HepG2 (cell line): ENCODE results near the gene GGA1. TPM values are rescaled to one million over a fixed set of nuclear protein-coding genes. Genes with fewer than 3 reads are reported as not detected.

Source experiments
- ATAC-seq: fragments of 200-7000 bp; cut with Tn5 transposase; 3 replicates; pipeline ENCODE4 v1.9.1; 2020; ENCODE audit warnings: mild to moderate bottlenecking, moderate library complexity
- BruUV-seq: library from RNA; stranded (reverse); fragments of 400-500 nt; replicated peaks from 2 replicates; lab custom pipeline; 2021; lab: Mats Ljungman, UMichigan
- CTCF ChIA-PET: fragments of 300-600 bp; formaldehyde crosslinking; extraction: SDS; loops from one replicate; lab custom pipeline; 2021; ENCODE audit warnings: low total read pairs, inconsistent platforms, low intra/inter-chr PET ratio; lab: Yijun Ruan, JAX
- POLR2A ChIA-PET: fragments of 350-600 bp; sonication (Branson Sonifier 250); formaldehyde crosslinking; loops from one replicate; lab custom pipeline; 2020; ENCODE audit warnings: antibody characterized with exemption, inconsistent platforms; lab: Yijun Ruan, JAX
- DNase-seq: peaks from one replicate; pipeline ENCODE4 v3.0.0-alpha.2; 2015; ENCODE audit warnings: low spot score
- FAIRE-seq: peaks from 3 replicates; lab custom pipeline; 2011; peaks lifted over from hg19 to GRCh38; lab: Jason Lieb, UNC
- H2AFZ ChIP-seq: one replicate; pipeline ENCODE4 v1.6.1; 2011; ENCODE audit warnings: low read length, inconsistent platforms
- H3K27ac ChIP-seq: fragments of 300-600 bp; 3 replicates; pipeline ENCODE4 v1.8.0; 2011; ENCODE audit warnings: mixed run types, mild to moderate bottlenecking, mixed read lengths, low read length, inconsistent platforms; ENCODE audit not compliant: insufficient read depth; ENCODE audit errors: extremely low read length
- H3K27me3 ChIP-seq, 2 experiments: fragments of 200-600 bp in 1 of 2; 2 replicates in 1 of 2; 3 replicates in 1 of 2; pipeline versions ENCODE4 v1.6.0 to v1.8.0; 2011; ENCODE audit warnings: low read length in 2 of 2, mild to moderate bottlenecking in 2 of 2, moderate library complexity in 2 of 2, inconsistent platforms in 1 of 2; ENCODE audit not compliant: insufficient read depth in 2 of 2, control insufficient read depth in 1 of 2
- H3K36me3 ChIP-seq, 2 experiments: fragments of 200-600 bp in 1 of 2; replicated peaks in 1 of 2; 2 replicates in 1 of 2; 3 replicates in 1 of 2; pipeline versions ENCODE4 v1.5.1 to v1.8.0; 2011; ENCODE audit warnings: low read length in 2 of 2, inconsistent platforms in 1 of 2; ENCODE audit not compliant: insufficient read depth in 2 of 2, control insufficient read depth in 1 of 2
- H3K4me1 ChIP-seq: 2 replicates; pipeline ENCODE4 v1.5.1; 2012; ENCODE audit warnings: low read length, inconsistent platforms; ENCODE audit not compliant: insufficient read depth
- H3K4me2 ChIP-seq: 2 replicates; pipeline ENCODE4 v1.6.0; 2011; ENCODE audit warnings: low read depth, low read length, inconsistent platforms
- H3K4me3 ChIP-seq, 3 experiments: fragments of 200-600 bp in 1 of 3; sonication (generic), shearing (Covaris generic) in 1 of 3; replicated peaks in 1 of 3; 2 replicates each; pipeline ENCODE4 v1.5.1; 2011 to 2016; ENCODE audit warnings: low read length in 3 of 3, inconsistent platforms in 2 of 3, low read depth in 2 of 3, mild to moderate bottlenecking in 2 of 3, control low read depth in 1 of 3, mixed read lengths in 1 of 3; ENCODE audit not compliant: insufficient read depth in 1 of 3
- H3K79me2 ChIP-seq: one replicate; pipeline ENCODE4 v1.6.1; 2011; ENCODE audit warnings: low read length, inconsistent platforms; ENCODE audit not compliant: insufficient read depth
- H3K9ac ChIP-seq: 2 replicates; pipeline ENCODE4 v1.6.0; 2011; ENCODE audit warnings: mild to moderate bottlenecking, low read depth, low read length, inconsistent platforms; ENCODE audit not compliant: insufficient read depth
- H3K9me3 ChIP-seq: 2 replicates; pipeline ENCODE4 v1.5.1; 2012; ENCODE audit warnings: mild to moderate bottlenecking, low read length
- H4K20me1 ChIP-seq: 2 replicates; pipeline ENCODE4 v1.6.0; 2011; ENCODE audit warnings: inconsistent platforms, mild to moderate bottlenecking, low read length, moderate library complexity; ENCODE audit not compliant: insufficient read depth
- FLYWCH1 ChIP-seq: sonication (generic); formaldehyde crosslinking; IDR thresholded peaks from 2 replicates; pipeline ENCODE4 v1.8.1; 2023; ENCODE audit warnings: mild to moderate bottlenecking, missing genetic modification reagents
- POLR2G ChIP-seq: fragments of 200-400 bp; formaldehyde crosslinking; IDR thresholded peaks from 2 replicates; pipeline ENCODE4 v1.6.1; 2018; ENCODE audit warnings: mild to moderate bottlenecking, low read depth, low read length, moderate library complexity
- ZNF17 ChIP-seq: sonication (generic); formaldehyde crosslinking; IDR thresholded peaks from 2 replicates; pipeline ENCODE4 v1.5.0; 2020; ENCODE audit warnings: mild to moderate bottlenecking, missing genetic modification reagents
- WGBS: methylation state at CpG from one replicate; pipeline ENCODE4 v1.1.6; 2017; ENCODE audit warnings: low lambda C conversion rate; 5-methylcytosine and 5-hydroxymethylcytosine counted together
- in situ Hi-C: cut with HindIII; loops from 2 replicates; pipeline ENCODE4 v1.10.0; 2017; ENCODE audit warnings: low pct_unique_long_range_greater_than_20kb; ENCODE audit not compliant: extremely low pct_ligation_motif_present
- intact Hi-C: fragments of 100-400 bp; cut with micrococcal nuclease; formaldehyde crosslinking; loops from one replicate; pipeline ENCODE4 v1.10.0; 2022; ENCODE audit not compliant: unreplicated experiment
- polyA plus RNA-seq, 8 experiments: library from polyadenylated mRNA; depleted of rRNA in 3 of 8; stranded (reverse) in 7 of 8; unstranded in 1 of 8; fragments of >200 nt; fragmentation: Illumina TruSeq in 4 of 8; extraction: Trizol in 4 of 8; gene quantifications; 2 replicates each; pipeline versions ENCODE4 v1.2.1 to v1.2.3, GENCODE V29; 2011 to 2016; ENCODE audit warnings: low read depth in 4 of 8, missing spikeins in 1 of 8, mixed read lengths in 1 of 8; ENCODE audit not compliant: insufficient read depth in 1 of 8
- total RNA-seq, 5 experiments: library from RNA; depleted of rRNA; stranded (reverse); fragments of >200 nt; fragmentation: Illumina TruSeq; extraction: Trizol; gene quantifications; 2 replicates each; pipeline ENCODE4 v1.2.3, GENCODE V29; 2016; ENCODE audit warnings: low read depth in 1 of 5
- TF ChIP-seq, protein P1 (sequence below): sonication (generic); formaldehyde crosslinking; IDR thresholded peaks from 2 replicates; pipeline ENCODE4 v1.4.0; 2020; ENCODE audit warnings: missing genetic modification reagents, borderline replicate concordance
- TF ChIP-seq, protein P2 (sequence below): sonication (generic); formaldehyde crosslinking; IDR thresholded peaks from 2 replicates; pipeline ENCODE4 v1.5.0; 2020; ENCODE audit warnings: mild to moderate bottlenecking, missing genetic modification reagents
- TF ChIP-seq, protein P3 (sequence below): sonication (generic); formaldehyde crosslinking; IDR thresholded peaks from 2 replicates; pipeline ENCODE4 v1.4.0; 2020; ENCODE audit warnings: mild to moderate bottlenecking, missing genetic modification reagents

The GGA1 gene
- total and polyA plus RNA-seq, 2 of the 13 experiments (the other 11 are each of a cell fraction or from before 2014, with no cell fraction given), result 29.1 to 87.2 TPM

DNA sequence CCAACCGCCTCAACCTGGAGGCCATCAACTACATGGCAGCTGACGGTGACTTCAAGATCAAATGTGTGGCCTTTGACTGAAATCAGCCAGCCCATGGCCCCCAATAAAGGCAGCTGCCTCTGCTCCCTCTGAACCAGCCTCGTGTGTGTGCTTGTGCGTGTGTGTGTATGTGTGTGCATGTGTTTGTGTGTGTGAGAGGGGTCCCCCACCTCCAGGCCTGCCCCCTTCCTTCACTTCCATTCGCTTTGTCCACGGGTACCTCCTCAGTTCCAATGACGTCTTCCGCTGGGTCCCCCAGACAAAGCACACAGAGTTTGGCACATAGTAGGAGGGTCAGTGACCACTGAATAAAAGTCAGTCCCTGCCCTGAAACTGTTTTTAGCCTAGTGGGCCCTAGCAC lies 71.0 kb downstream of the GGA1 start:
- in situ Hi-C loops, result no loop called here
- TF ChIP-seq, protein P1, sequence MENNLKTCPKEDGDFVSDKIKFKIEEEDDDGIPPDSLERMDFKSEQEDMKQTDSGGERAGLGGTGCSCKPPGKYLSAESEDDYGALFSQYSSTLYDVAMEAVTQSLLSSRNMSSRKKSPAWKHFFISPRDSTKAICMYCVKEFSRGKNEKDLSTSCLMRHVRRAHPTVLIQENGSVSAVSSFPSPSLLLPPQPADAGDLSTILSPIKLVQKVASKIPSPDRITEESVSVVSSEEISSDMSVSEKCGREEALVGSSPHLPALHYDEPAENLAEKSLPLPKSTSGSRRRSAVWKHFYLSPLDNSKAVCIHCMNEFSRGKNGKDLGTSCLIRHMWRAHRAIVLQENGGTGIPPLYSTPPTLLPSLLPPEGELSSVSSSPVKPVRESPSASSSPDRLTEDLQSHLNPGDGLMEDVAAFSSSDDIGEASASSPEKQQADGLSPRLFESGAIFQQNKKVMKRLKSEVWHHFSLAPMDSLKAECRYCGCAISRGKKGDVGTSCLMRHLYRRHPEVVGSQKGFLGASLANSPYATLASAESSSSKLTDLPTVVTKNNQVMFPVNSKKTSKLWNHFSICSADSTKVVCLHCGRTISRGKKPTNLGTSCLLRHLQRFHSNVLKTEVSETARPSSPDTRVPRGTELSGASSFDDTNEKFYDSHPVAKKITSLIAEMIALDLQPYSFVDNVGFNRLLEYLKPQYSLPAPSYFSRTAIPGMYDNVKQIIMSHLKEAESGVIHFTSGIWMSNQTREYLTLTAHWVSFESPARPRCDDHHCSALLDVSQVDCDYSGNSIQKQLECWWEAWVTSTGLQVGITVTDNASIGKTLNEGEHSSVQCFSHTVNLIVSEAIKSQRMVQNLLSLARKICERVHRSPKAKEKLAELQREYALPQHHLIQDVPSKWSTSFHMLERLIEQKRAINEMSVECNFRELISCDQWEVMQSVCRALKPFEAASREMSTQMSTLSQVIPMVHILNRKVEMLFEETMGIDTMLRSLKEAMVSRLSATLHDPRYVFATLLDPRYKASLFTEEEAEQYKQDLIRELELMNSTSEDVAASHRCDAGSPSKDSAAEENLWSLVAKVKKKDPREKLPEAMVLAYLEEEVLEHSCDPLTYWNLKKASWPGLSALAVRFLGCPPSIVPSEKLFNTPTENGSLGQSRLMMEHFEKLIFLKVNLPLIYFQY (CRISPR knock-in tag), result no peak
- Histone ChIP-seq H3K36me3 (peaks cover 0 to 2% of the 10 kb centered on the region in 2 experiments; a peak in 1 of 5 replicates), H4K20me1 (no peaks in the 10 kb centered on the region), H3K27ac (no peak overlapping the region), H3K4me2 (no peak overlapping the region), H2AFZ (no peak overlapping the region), H3K27me3 (no peaks in the 10 kb centered on the region), H3K79me2 (no peaks in the 10 kb centered on the region), H3K4me3 (no peak overlapping the region), H3K9ac (no peak overlapping the region), H3K4me1 (peaks cover 63% of the 10 kb centered on the region), H3K9me3 (no peaks in the 10 kb centered on the region)
- BruUV-seq, result no TSS peak
- 90% methylated on average over 6 of the region's 8 CpGs for WGBS
- POLR2A ChIA-PET, result no interaction called here
- intact Hi-C loops, result loop anchor here (5.0 kb wide), 3 partner anchors 57 to 142 kb away; no protein-coding TSS in a partner anchor
- ATAC-seq (no peak), DNase-seq (no peak), FAIRE-seq (no peak)
- CTCF ChIA-PET, result interaction anchor here (2.5 kb wide), 1 partner anchor 56 kb away, joined by 11 read pairs; no protein-coding TSS in a partner anchor

DNA sequence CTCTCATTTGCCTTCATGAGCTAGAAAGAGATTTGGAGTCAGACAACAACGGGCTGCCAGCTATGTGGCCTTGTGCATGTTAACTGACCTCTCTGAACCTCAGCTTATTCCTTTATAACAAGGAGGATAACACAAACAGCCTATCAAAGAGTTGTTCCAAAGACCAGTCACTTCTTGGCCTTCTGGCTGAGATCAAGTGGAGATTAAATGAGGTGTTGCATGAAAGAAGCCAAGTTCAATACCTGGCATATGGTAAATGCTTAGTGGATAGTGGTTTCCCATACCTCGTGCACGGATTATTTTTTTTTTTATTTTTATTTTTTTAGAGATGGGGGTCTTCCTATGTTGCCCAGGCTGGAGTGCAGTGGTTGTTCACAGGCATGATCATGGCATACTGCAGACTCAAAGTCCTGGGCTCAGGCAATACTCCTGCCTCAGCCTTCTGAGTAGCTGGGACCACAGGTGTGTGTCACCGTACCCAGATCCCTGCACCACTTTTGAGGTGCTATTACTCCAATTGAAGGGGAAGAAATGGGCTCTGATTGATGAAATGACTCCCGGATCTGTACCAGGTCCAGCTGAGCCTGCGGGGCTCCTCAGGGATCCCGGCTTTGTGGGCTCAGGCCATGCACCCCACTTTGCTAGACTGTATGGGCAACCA lies 71.7 kb downstream of the GGA1 start:
- DNase-seq (no peak), ATAC-seq (no peak), FAIRE-seq (no peak)
- Histone ChIP-seq H3K36me3 (peaks cover 0 to 2% of the 10 kb centered on the region in 2 experiments; a peak in 1 of 5 replicates), H3K4me2 (no peak overlapping the region), H4K20me1 (no peaks in the 10 kb centered on the region), H3K27ac (no peak overlapping the region), H3K79me2 (no peaks in the 10 kb centered on the region), H3K4me1 (peaks cover 65% of the 10 kb centered on the region), H3K9ac (no peak overlapping the region), H2AFZ (no peak overlapping the region), H3K27me3 (no peaks in the 10 kb centered on the region), H3K4me3 (no peak overlapping the region), H3K9me3 (no peaks in the 10 kb centered on the region)
- in situ Hi-C loops (no loop called here), intact Hi-C loops (loop anchor here (5.0 kb wide), 3 partner anchors 57 to 143 kb away; no protein-coding TSS in a partner anchor)
- ChIA-PET CTCF (interaction anchor here (1.2 to 3.0 kb wide), 3 partner anchors 20 to 57 kb away, joined by 3 to 21 read pairs (median 11); no protein-coding TSS in a partner anchor), POLR2A (interaction anchor here (2.2 kb wide), 2 partner anchors 22 to 37 kb away, joined by 7 to 14 read pairs; partner anchors contain the start of gene PDXP)
- TF ChIP-seq ZNF17 (no peak), POLR2G (peak; percentile 25; the same call in 1 of the 2 replicates), FLYWCH1 (CRISPR knock-in tag) (no peak)
- TF ChIP-seq, protein P2, sequence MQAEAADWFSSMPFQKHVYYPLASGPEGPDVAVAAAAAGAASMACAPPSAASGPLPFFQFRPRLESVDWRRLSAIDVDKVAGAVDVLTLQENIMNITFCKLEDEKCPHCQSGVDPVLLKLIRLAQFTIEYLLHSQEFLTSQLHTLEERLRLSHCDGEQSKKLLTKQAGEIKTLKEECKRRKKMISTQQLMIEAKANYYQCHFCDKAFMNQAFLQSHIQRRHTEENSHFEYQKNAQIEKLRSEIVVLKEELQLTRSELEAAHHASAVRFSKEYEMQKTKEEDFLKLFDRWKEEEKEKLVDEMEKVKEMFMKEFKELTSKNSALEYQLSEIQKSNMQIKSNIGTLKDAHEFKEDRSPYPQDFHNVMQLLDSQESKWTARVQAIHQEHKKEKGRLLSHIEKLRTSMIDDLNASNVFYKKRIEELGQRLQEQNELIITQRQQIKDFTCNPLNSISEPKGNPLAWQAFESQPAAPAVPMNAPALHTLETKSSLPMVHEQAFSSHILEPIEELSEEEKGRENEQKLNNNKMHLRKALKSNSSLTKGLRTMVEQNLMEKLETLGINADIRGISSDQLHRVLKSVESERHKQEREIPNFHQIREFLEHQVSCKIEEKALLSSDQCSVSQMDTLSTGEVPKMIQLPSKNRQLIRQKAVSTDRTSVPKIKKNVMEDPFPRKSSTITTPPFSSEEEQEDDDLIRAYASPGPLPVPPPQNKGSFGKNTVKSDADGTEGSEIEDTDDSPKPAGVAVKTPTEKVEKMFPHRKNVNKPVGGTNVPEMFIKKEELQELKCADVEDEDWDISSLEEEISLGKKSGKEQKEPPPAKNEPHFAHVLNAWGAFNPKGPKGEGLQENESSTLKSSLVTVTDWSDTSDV (CRISPR knock-in tag), result no peak
- TF ChIP-seq, protein P3, sequence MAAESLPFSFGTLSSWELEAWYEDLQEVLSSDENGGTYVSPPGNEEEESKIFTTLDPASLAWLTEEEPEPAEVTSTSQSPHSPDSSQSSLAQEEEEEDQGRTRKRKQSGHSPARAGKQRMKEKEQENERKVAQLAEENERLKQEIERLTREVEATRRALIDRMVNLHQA (CRISPR knock-in tag), result no peak
- no TSS peak for BruUV-seq
- 84% methylated on average over 7 of the region's 7 CpGs for WGBS
